ENCODE data around the gene ADAMTSL1. TPM values are rescaled to one million over a fixed set of nuclear protein-coding genes. Genes with fewer than 3 reads are reported as not detected.

Gene ADAMTSL1
- total RNA-seq, 1 experiment from 2014 or later, result 1.2 TPM

DNA sequence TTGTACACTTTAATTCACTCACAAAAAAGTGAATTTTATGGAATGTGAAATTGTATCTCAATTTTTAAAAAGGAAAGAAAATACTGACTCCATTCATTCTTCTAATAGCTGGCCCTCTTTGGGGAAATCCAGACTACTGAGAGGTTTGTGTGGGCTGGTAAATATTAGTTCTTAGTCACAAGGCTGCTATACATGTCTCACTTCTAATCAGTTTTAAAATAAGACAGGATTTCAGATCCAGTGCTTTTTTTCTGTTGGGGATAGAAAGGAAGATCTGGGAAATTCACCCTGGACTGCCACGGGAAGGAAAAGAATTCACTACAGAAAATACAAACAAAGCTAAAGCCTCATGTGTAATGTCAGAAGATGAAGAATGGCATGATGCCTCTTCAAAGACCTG lies 32.7 kb upstream of the ADAMTSL1 start:
- H2AFZ ChIP-seq (ENCODE audit: low read length), result no peak overlapping the region
- Mint-ChIP-seq H3K4me1 (peaks cover 15 to 17% of the 10 kb centered on the region in 2 experiments), H3K36me3 (ENCODE audit: insufficient read depth in 1 of 3, low read depth in 3 of 3) (no peaks in the 10 kb centered on the region), H3K9me3 (no peaks in the 10 kb centered on the region), H3K4me3 (no peak overlapping the region), H3K27ac (no peak overlapping the region), H3K27me3 (ENCODE audit: low read depth) (peaks cover 22% of the 10 kb centered on the region)
- no peak for DNase-seq
- no peaks in the 10 kb centered on the region for H3K79me1 ChIP-seq (ENCODE audit: insufficient read depth, low read depth, low read length, poor library complexity, severe bottlenecking)
- H3K14ac ChIP-seq (ENCODE audit: insufficient read depth, low read length), result no peak overlapping the region
- H4K91ac ChIP-seq (ENCODE audit: insufficient read length, low read depth, low read length), result no peak overlapping the region
- no peaks in the 10 kb centered on the region for H3K4me1 ChIP-seq (ENCODE audit: insufficient read depth, low read length)
- H3K27me3 ChIP-seq (ENCODE audit: insufficient read depth, low read length), result no peaks in the 10 kb centered on the region
- H3K9me3 ChIP-seq (ENCODE audit: control insufficient read depth, low read depth, low read length), result no peaks in the 10 kb centered on the region
- no peak overlapping the region for H3K18ac ChIP-seq (ENCODE audit: insufficient read length, low read depth, low read length)
- H3K79me2 ChIP-seq (ENCODE audit: insufficient read depth, low read length), result no peaks in the 10 kb centered on the region
- no peaks in the 10 kb centered on the region for H4K20me1 ChIP-seq (ENCODE audit: control insufficient read depth, insufficient read depth, insufficient read length)
- H2BK5ac ChIP-seq (ENCODE audit: insufficient read length, low read length), result no peak overlapping the region
- TF ChIP-seq, protein P1, sequence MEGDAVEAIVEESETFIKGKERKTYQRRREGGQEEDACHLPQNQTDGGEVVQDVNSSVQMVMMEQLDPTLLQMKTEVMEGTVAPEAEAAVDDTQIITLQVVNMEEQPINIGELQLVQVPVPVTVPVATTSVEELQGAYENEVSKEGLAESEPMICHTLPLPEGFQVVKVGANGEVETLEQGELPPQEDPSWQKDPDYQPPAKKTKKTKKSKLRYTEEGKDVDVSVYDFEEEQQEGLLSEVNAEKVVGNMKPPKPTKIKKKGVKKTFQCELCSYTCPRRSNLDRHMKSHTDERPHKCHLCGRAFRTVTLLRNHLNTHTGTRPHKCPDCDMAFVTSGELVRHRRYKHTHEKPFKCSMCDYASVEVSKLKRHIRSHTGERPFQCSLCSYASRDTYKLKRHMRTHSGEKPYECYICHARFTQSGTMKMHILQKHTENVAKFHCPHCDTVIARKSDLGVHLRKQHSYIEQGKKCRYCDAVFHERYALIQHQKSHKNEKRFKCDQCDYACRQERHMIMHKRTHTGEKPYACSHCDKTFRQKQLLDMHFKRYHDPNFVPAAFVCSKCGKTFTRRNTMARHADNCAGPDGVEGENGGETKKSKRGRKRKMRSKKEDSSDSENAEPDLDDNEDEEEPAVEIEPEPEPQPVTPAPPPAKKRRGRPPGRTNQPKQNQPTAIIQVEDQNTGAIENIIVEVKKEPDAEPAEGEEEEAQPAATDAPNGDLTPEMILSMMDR (conservative IDR thresholded peaks at IDR 0.05), result no peak
- no peak overlapping the region for H3K23ac ChIP-seq (ENCODE audit: insufficient read length, low read depth, low read length)
- H3K56ac ChIP-seq (ENCODE audit: insufficient read length, low read depth, low read length), result no peak overlapping the region
- H2BK12ac ChIP-seq (ENCODE audit: insufficient read length, low read depth, low read length), result no peak overlapping the region
- H4K8ac ChIP-seq (replicated peaks; ENCODE audit: insufficient read length, low read depth, low read length), result no peak overlapping the region
- H3K4me2 ChIP-seq (ENCODE audit: insufficient read depth, insufficient read length, low read length), result no peak overlapping the region
- no peak overlapping the region for H3K27ac ChIP-seq (ENCODE audit: insufficient read length, low read depth, low read length)
- H2BK15ac ChIP-seq (ENCODE audit: low read depth, low read length), result no peak overlapping the region
- H2BK120ac ChIP-seq (ENCODE audit: low read depth, low read length, poor library complexity, severe bottlenecking), result no peak overlapping the region
- H3K23me2 ChIP-seq (ENCODE audit: insufficient read length, low read depth, low read length, poor library complexity, severe bottlenecking), result no peaks in the 10 kb centered on the region
- no peak overlapping the region for H3K4ac ChIP-seq (ENCODE audit: low read depth, low read length)
- no peak overlapping the region for H3K9ac ChIP-seq (ENCODE audit: extremely low read depth, insufficient read length, low read length)
- no CpG with 5 or more reads among the region's 1 CpG for WGBS (ENCODE audit: extremely low coverage, insufficient read length, low lambda C conversion rate)
- no peak overlapping the region for H4K5ac ChIP-seq (ENCODE audit: insufficient read length, low read depth, low read length)
- no peak overlapping the region for H2AK5ac ChIP-seq (ENCODE audit: insufficient read length, low read length)
- no peak overlapping the region for H2BK20ac ChIP-seq (ENCODE audit: low read depth, low read length, poor library complexity, severe bottlenecking)
- no peak overlapping the region for H3T11ph ChIP-seq (ENCODE audit: low read length)

Measured in H9 (cell line).